HG03103 (cell line): ENCODE measurements around the gene LHFPL5.

Experiments
- ATAC-seq: cut with Tn5 transposase; IDR thresholded peaks from one replicate; pipeline ENCODE4 v1.9.1; 2021; ENCODE audit warnings: low read depth; ENCODE audit not compliant: unreplicated experiment

Gene LHFPL5

DNA sequence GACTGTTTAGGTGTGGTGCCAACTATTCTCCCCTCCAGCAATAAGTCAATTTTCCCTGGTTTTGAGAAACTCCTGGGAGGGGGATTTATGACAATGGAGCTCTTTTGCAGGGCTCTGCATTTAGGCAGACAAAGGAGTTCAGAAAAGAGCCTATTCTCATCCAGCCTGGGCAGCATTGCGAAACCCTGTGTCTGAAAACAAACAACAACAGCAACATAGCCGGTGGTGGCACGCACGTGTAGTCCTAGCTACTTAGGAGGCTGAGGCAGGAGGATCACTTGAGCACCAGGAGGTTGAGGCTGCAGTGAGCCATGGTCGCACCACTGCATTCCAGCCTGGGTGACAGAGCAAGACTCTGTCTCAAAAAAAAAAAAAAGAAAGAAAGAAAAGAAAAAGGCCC lies 14.5 kb upstream of the LHFPL5 start:
- no peak for ATAC-seq

DNA sequence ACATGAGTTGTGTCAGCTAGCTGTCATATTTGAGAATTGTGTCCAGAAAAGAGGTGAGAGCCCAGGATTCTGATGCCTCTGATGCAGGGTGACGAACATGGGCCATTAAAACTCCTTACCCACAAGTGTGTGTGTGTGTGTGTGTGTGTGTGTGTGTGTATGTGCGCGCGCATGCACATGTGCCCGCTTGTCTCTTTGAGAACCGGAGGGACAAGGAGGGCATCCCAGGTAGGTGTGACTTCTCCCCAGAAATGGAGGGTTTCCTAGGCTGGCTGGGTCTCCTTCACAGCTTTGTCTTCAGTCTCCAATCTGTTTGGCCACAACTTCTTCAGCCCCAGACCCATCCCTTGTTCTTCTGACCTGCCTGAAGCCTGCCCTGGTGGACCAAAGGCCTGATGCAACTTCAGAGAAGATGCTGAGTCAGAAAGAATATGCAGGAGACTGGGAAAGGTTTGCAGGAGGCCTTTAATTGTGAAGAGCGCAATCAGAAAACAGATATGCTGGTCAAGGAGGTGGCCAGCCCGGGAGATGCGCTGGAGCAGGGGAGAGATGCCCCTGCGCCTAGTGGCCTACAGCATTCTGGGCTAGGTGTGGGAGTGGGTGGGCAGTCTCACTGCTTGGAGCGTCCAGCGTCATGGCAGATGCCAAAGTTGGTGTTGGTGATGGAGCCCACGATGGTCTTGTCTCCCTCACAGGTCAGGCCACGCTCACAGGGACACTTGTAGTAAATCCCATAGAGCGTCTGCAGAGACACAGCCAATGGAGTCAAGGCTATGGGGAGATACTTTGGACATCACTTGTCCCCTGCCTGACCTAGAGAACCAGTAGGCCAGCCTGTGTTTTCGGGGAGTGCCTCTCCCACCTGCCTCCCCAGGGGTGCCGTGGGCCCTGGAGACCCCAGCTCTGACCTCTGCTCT lies 10.4 kb upstream of the LHFPL5 start:
- no peak for ATAC-seq

DNA sequence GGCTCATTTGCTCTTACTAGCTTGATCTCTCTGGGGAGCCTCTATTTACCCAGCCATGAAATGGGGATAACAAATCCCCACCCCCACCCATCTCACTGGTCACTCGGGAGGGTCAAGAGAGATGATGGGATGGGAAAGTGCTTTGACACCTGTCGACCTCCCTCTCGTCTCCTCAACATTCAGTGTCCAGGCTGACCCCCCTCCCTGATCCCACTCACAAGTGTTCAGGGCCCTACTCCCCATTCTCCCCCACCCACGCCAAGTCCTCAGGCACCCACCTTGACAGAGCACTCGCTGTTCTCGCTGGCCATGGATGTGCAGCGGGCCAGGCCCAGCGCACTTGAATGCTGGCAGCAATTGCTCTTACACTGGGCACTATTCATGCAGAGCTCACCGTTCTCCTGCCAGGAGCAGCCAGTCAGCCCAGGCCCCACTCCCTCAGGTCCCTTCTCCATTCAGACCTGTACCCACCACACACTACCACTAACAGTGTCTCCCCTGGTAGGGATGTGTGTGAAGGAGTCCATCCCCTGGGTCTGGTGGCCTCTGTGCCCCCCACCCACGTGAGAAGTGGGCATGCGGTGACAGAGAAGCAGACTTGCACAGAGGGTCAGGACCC lies 9.6 kb upstream of the LHFPL5 start:
- no peak for ATAC-seq

DNA sequence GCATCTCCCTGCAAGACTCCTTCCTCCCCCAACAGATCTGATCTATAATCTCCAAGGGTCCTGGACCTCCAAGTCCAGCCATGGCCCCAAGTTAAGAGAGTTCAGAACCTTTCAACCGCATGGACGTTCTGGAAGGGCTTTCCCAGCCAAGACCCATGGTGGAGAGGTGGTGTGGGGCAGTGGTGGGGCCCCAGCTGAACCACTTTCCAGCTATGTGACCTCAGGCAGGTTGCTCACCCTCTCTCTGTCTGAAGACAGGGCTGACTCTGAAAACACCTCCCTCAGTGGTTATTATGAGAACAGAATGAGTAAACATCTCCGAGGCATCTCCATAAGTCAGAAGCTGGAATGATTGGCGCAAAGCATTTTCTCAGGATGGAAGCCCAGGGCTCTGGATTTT lies 8.9 kb upstream of the LHFPL5 start:
- no peak for ATAC-seq

DNA sequence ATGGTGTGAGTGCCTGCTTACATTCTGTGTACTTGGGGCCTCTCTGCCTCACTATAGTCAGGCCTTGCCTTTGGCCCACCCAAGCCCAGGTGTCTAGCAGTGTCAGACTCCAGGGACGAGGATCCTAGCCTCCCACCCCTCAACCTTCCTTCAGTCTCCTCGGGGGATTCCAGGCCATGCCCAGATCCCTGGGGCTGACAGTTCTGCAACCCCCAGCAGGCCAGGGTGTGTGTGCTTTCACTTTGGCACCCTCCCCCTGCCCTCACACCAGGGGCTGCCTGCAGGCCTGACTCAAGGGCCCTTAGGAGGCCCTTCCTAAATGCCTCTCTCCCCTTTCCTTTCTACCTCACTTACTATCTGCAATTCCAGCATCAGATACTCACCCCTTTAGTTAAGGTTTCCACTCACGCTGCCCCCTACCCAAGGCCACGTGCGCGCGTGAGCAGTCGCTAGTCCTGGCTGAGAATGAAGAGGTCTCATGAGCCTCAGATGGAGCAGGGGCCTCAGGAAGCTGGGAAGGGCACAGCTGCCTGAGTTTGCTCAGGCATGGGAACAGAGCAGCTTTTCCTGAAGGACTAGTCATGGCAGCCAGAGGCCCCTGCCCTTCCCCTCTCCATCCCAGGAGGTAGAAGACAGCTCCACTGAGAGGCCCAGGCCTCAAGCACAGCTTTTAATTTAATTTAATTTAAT lies 7.2 kb upstream of the LHFPL5 start:
- ATAC-seq = no peak

DNA sequence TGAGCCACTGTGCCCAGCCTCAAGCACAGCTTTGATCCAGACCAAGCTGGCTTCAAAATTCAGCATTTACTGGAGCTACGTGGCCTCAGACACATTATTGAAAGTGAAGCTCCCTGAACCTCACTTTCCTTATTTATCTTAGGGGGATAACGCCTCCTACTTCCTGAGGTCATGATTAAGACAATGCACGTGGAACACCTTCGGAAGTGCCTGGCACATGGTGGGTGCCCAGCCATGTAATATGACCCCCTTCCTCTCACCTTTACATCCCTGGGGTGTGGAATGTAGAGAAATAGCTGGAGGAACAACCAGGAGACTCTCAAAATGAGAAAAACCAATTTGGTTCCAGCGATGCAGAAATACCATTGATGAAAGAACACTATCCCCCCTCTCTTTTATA lies 6.4 kb upstream of the LHFPL5 start:
- no peak for ATAC-seq

DNA sequence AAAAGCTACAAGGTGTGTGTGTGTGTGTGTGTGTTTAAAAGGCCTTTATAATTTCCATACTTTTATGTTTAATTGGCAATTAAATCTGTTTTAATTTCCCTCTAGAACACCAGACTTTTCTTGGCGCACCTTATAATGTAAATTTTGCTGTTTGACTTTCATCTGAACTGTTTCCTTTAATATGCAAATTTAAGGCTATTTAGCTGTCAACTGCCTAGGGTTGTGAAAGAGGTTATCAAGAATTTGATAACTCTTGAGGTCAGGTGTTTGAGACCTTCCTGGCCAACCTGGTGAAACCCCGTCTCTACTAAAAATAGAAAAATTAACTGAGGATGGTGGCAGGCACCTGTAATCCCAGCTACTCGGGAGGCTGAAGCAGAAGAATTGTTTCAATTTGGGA lies 4.0 kb upstream of the LHFPL5 start:
- ATAC-seq = no peak

DNA sequence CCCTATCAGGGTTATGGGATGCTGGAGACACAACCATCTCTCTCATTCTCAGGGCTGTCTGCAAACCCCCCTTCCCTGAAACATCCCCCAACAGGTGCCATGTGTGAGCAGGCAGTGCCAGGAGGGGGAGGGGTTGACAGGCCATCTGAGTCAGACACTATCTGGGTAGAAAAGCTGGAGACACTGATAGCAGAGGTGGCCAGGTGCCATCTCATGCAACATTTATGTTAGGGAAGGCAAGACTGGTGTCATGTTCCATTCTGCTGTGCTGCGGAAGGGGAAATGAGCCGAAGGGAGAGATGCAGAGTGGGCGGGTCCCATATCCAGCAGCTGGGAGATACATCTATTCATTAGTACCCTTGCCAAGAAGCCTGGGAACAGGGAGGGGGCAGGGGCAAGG lies 3.5 kb downstream of the LHFPL5 start:
- ATAC-seq = no peak

DNA sequence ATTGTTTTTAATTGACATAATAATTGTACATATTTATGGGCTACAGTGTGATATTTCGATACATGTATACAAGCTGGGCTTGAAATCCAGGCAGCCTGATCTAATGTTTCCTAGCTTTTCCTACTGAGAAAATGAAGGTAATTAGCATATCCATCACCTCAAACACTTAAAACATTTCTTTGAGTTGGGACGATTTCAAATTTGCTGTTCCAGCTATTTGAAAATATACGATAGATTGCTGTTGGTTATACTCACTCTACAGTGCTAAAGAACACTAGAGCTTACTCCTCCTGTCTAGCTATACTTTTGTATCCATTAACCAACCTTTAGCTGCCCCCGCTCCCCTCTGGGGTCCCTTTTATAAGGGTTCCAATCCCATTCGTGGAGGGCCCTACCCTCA lies 4.7 kb downstream of the LHFPL5 start:
- no peak for ATAC-seq

DNA sequence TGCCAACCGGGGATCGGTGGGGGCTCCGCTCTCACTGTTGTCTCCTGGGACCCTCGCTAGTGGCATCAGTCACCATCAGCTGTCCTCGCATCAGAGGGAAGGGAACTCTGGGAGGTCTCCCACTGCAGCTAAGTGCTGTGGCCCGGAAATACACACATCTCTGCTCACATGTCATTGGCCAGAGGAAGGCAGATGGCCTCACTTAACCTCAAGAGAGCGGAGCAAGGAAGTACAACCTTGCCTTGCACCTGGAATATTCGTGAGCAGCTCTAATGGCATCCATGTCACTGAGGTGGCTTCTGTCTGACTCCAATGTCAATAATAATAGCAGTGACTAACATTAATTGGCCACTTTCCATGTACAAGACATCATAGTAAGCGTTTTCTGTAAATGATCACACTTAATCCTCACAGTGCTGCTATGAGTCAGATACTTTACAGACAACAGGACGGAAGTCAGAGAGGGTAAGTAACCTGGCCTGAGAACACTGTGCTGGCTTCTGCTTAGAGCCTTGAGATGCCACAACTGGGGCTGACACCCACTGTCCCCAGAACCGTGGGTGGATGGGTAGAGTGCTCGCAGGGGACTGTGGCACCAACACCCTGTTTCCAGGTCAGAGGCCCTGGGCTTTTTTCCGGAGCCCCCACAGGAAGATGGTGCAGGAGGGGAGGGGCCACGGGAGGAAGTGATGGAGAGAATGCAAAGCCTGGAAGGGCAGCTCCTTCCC lies 6.0 kb downstream of the LHFPL5 start:
- ATAC-seq = no peak

DNA sequence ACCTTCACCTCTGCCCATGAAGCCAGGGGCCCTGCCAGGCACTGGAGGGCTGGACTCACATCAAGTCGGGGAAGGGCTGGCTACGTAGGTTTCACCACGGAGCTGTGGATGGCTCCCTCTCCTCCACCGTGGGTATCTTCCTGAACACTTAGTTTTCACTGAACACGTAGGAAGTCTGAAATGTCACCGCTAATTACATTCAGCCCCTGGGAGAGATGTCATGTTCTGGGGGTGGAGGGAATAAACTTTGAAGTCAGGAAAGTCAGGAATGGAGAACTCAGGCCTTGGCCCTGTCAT lies 6.5 kb downstream of the LHFPL5 start:
- no peak for ATAC-seq

DNA sequence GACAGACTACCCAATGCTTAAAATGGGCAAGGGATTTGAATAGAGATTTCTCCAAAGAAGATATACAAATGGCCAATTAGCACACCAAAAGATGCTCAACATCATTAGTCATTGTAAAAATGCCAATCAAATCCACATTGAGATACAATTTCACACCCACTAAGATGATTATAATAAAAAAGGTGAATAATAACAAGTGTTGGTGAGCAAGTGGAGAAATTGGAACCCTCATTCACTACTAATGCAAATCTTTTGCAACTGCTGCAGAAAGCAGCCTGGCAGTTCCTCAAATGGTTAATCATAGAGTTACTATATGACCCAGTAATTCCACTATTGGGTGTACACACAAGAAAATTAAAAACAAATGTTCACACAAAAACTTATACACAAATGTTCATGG lies 12.4 kb downstream of the LHFPL5 start:
- ATAC-seq = no peak

DNA sequence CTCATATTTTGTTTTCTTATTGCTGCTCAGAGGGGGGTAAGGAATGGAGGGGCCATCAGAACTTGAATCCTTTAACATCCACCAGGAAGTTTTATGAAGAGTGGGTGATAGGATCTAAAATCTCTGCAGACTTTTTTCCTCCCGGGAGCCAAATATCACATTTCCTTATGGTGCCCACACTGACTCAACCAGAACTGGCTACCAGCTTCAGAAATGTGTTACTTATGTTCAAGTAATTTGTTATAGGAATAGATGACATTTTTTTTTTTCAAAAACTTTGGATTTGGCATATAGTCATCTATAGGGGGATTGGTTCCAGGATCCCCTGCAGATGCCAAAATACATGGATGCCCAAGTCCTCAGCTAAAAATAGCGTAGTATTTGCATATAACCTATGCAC lies 18.4 kb downstream of the LHFPL5 start:
- no peak for ATAC-seq

DNA sequence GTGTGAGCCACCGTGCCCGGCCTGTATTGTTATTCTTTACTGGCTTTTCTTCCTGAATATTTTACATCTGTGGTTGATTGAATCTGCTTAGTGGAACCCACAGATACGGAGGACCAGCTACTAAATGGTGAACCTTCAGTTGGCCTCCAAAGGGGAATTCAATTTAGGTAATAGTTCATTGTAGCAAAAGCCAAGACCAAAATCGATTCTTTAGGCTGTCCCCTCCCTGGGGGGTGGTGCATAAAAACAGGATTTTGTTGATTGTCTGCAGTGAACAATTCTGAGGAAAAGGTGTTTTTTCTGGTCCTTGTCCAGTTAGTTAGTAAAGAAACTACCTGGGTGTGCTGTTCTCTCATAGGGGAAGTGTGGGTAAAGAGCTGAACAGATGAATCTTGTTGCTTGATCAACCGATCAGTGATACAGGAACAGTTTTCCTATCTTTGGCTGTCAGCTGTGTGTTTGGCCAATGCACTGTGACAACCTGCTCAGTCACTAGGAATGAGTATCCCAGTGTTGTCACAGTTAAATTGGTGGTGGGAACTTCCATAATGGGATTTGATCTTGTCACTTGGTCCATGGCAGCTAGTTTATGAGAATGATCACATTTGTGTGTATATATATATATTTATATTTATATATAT lies 19.5 kb downstream of the LHFPL5 start:
- no peak for ATAC-seq

DNA sequence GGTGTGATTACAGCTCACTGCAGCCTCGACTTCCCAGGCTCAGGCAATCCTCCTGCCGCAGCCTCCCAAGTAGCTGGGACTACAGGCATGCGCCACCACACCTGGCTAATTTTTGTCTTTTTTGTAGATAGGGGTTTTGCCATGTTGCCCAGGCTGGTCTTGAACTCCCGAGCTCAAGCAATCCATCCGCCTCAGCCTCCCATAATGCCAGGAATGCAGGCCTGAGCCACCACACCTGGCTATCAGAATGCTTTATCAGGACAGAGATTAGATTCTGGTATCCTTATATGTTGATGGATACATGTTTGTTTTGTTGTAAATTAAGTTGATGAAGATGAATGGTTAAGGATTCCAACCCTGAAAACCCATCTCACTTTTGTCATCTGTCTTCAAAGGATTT lies 24.2 kb downstream of the LHFPL5 start:
- no peak for ATAC-seq

DNA sequence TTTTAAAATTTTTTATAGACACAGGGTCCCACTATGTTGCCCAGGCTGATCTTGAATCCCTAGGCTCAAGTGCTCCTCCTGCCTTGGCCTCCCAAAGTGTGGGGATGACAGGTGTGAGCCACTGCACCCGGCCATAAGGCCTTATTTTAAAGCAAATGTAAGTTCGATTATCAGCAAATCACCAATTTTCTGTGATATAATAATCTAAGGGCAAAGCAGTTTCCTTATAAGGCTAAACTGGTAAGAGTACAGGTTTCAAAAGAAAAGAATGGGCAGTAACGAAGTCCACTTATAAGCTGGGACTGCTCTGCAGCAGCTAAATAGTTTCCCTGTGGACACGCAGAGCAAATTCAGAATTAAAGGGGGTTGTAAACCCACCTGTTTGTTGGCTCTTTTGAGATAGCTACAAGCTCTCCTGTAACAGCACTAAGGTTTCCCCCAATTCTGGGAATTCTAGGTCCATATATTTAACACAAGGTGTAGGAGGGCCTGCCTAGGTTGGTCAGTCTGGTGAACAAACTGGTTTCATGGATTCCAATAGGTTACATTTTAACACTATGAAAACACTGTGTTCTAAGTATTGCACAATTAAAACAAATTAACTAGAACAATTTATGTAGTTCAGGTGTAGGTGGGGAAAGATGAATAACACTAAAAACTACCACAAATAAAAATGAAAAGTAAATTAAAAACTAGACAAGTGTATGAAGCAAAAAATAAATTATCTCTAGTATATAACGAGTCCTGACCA lies 26.3 kb downstream of the LHFPL5 start:
- no peak for ATAC-seq

DNA sequence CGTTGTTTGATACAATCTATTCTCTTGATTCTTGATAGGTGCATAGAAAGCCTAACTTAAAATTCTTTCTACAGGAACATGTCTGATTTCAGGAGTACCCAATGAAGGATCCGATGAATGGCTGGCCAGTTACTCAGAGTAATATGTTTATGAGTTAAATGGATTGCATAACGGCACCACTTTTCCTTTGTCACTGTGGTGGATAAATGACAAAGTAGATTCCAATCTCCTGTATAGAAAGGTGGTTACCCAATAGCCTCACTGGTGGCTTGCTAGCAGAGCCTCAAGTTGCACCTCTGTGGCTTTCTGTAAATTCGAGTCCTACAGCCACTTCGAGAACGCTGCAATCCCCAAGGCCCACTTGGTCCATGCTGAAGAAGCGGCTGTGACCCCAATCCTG lies 28.4 kb downstream of the LHFPL5 start:
- no peak for ATAC-seq

DNA sequence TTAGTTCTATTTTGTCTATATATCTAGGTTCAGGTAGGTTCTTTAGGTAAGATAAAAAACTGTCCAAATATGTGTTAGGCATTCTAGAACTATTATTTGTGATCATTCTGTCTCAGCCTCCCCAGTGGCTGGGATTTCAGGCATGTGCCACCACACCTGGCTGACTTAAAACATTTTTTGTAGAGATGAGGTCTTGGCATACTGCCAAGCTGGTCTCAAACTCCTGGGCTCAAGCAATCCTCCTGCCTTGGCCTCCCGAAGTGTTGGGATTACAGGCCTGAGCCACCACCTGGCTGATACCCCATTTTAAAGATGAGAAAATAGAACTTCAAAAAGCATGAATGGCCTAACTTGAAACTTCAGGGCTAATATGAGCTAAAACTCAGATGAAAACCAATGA lies 33.9 kb downstream of the LHFPL5 start:
- no peak for ATAC-seq

DNA sequence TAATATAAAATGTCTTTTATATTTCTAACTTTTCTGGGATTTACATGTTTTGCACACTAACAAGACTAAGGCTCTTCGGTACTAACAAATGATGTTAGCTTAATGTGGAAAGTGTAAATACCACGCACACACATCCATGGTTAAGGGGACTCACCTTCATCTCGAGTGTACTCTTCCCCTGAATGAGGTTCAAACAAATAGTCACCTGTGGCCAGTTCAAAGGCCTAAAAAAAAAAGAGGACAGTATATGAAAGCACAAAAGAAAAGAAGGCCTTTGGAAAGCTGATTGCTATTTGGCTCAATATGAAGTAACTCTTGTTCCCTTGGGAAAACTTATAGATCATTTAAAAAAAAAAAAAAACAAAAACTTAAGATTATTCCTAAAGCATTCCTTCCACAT lies 37.2 kb downstream of the LHFPL5 start:
- no peak for ATAC-seq

DNA sequence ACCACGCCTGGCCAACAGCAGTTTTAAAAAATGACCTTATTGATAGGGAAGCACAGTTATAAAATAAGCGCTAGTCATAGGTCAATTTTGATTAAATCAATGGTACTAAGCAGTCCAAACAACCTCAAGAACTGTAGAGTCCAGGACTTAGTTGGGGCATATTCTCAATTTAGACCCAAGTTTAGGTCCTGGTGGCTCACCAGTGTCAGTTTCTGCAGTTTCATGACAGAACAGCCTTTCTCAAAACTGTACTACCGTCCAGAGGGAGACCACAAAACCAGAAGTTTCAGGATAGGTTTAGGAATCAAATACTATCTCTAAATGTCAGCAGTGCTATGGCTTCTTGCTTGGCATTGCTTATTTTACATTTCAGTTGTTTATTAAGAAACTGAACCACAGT lies 39.1 kb downstream of the LHFPL5 start:
- ATAC-seq = no peak
